Measurements from ENCODE around the gene APPL2. TPM values are rescaled to one million over a fixed set of nuclear protein-coding genes. Genes with fewer than 3 reads are reported as not detected.

The APPL2 gene
- polyA plus RNA-seq, 1 donor from 2014 or later: 47.0 TPM

DNA sequence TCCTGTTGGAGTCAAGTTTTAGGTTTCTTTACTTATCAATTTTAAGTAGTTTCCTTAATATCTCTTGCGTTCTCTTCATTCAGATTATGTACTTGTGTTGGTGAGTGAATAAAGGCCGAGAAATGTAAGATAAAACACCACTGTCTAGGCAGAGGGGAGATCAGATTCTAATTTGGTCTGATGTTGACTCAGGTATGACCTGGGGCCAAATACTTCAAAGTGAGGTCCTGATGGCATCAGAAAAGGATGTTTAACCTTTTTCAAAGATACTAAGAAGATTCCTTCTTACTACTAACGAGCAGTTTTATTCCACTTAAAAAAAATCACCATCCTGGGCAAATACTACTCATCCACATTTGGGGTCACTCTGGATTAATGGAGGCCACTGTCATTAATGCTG is 26.9 kb downstream of the APPL2 start:
- TF ChIP-seq, protein P1, sequence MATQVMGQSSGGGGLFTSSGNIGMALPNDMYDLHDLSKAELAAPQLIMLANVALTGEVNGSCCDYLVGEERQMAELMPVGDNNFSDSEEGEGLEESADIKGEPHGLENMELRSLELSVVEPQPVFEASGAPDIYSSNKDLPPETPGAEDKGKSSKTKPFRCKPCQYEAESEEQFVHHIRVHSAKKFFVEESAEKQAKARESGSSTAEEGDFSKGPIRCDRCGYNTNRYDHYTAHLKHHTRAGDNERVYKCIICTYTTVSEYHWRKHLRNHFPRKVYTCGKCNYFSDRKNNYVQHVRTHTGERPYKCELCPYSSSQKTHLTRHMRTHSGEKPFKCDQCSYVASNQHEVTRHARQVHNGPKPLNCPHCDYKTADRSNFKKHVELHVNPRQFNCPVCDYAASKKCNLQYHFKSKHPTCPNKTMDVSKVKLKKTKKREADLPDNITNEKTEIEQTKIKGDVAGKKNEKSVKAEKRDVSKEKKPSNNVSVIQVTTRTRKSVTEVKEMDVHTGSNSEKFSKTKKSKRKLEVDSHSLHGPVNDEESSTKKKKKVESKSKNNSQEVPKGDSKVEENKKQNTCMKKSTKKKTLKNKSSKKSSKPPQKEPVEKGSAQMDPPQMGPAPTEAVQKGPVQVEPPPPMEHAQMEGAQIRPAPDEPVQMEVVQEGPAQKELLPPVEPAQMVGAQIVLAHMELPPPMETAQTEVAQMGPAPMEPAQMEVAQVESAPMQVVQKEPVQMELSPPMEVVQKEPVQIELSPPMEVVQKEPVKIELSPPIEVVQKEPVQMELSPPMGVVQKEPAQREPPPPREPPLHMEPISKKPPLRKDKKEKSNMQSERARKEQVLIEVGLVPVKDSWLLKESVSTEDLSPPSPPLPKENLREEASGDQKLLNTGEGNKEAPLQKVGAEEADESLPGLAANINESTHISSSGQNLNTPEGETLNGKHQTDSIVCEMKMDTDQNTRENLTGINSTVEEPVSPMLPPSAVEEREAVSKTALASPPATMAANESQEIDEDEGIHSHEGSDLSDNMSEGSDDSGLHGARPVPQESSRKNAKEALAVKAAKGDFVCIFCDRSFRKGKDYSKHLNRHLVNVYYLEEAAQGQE (IDR thresholded peaks at IDR 0.05; ENCODE audit: borderline replicate concordance): no peak
- TF ChIP-seq, protein P2, sequence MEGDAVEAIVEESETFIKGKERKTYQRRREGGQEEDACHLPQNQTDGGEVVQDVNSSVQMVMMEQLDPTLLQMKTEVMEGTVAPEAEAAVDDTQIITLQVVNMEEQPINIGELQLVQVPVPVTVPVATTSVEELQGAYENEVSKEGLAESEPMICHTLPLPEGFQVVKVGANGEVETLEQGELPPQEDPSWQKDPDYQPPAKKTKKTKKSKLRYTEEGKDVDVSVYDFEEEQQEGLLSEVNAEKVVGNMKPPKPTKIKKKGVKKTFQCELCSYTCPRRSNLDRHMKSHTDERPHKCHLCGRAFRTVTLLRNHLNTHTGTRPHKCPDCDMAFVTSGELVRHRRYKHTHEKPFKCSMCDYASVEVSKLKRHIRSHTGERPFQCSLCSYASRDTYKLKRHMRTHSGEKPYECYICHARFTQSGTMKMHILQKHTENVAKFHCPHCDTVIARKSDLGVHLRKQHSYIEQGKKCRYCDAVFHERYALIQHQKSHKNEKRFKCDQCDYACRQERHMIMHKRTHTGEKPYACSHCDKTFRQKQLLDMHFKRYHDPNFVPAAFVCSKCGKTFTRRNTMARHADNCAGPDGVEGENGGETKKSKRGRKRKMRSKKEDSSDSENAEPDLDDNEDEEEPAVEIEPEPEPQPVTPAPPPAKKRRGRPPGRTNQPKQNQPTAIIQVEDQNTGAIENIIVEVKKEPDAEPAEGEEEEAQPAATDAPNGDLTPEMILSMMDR (IDR thresholded peaks at IDR 0.05; ENCODE audit: poor library complexity, severe bottlenecking): no peak
- TF ChIP-seq EZH2 (IDR thresholded peaks at IDR 0.05; ENCODE audit: borderline replicate concordance, insufficient read depth, low read length, poor library complexity, severe bottlenecking) (no peak), MXI1 (conservative IDR thresholded peaks at IDR 0.05; ENCODE audit: poor library complexity, severe bottlenecking) (no peak), RAD21 (conservative IDR thresholded peaks at IDR 0.05) (no peak), SMC3 (conservative IDR thresholded peaks at IDR 0.05; ENCODE audit: poor library complexity) (no peak), TAF1 (IDR thresholded peaks at IDR 0.05; ENCODE audit: low read depth) (no peak), EP300 (conservative IDR thresholded peaks at IDR 0.05; ENCODE audit: poor library complexity, severe bottlenecking) (no peak), POLR2AphosphoS5 (IDR thresholded peaks at IDR 0.05) (no peak)

DNA sequence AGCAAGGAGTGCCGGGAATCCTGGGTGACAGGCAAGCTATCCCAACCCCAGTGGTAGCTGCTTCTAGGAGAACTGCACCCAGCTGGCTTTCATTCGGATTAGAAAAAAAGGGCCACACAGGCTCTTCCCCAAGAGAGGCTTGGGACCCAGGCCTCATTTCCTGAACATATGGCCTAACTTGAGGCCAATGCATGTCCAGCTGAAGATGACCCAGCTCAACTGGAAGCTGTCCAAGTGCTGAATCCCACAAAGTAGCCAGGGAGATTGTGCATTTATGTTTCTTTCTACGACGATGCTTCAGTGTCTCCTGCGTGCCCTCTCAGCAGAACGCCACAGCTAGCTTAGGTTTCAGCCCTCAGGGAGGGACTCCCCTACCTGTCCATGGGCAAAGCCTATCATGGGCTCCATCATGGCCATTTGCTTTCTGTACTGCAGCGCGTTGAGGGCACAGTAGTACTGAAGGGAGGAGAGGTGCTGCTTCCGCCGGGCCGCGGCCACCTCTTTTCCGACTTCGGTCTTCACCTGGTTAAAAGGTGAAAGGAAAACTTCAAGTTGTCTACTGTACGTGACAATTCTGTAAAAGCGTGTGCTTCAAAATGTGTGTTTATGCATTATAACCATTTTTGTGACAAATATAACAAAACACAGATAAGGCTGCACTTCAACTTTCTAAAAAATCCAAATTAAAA is 29.1 kb downstream of the APPL2 start:
- H3K79me2 ChIP-seq (replicated peaks; ENCODE audit: insufficient read depth, low read length): no peaks in the 10 kb centered on the region
- TF ChIP-seq EP300 (conservative IDR thresholded peaks at IDR 0.05; ENCODE audit: poor library complexity, severe bottlenecking) (no peak), SMC3 (conservative IDR thresholded peaks at IDR 0.05; ENCODE audit: poor library complexity) (no peak), POLR2AphosphoS5 (IDR thresholded peaks at IDR 0.05) (no peak), RAD21 (conservative IDR thresholded peaks at IDR 0.05) (no peak), EZH2 (IDR thresholded peaks at IDR 0.05; ENCODE audit: borderline replicate concordance, insufficient read depth, low read length, poor library complexity, severe bottlenecking) (no peak), MXI1 (conservative IDR thresholded peaks at IDR 0.05; ENCODE audit: poor library complexity, severe bottlenecking) (no peak)
- no peaks in the 10 kb centered on the region for H4K20me1 ChIP-seq (ENCODE audit: insufficient read depth)
- no peak overlapping the region for H3K4me3 ChIP-seq (ENCODE audit: low read length)
- no peak overlapping the region for H2AFZ ChIP-seq (ENCODE audit: low read depth, low read length)
- H3K36me3 ChIP-seq (ENCODE audit: insufficient read depth, low read length): peaks cover 7% of the 10 kb centered on the region
- H3K27ac ChIP-seq (ENCODE audit: low read length): no peak overlapping the region
- no peaks in the 10 kb centered on the region for H3K9me3 ChIP-seq (ENCODE audit: low read length)
- no peaks in the 10 kb centered on the region for H3K27me3 ChIP-seq (ENCODE audit: insufficient read depth, low read depth, low read length)
- no peak overlapping the region for H3K9ac ChIP-seq (ENCODE audit: low read length)
- H3K4me2 ChIP-seq (ENCODE audit: low read length): no peak overlapping the region
- H3F3A ChIP-seq (ENCODE audit: insufficient read depth, low read length, poor library complexity, severe bottlenecking): no peaks in the 10 kb centered on the region
- H3K9me2 ChIP-seq (ENCODE audit: insufficient read depth, low read length): no peaks in the 10 kb centered on the region

More for the DNA sequence above, 26.9 kb downstream of the APPL2 start:
- no peak overlapping the region for H3K27ac ChIP-seq (ENCODE audit: low read length)
- peaks cover 7% of the 10 kb centered on the region for H3K36me3 ChIP-seq (ENCODE audit: insufficient read depth, low read length)
- H3K4me3 ChIP-seq (ENCODE audit: low read length): no peak overlapping the region
- no peaks in the 10 kb centered on the region for H3K9me2 ChIP-seq (ENCODE audit: insufficient read depth, low read length)
- no peak overlapping the region for H3K4me2 ChIP-seq (ENCODE audit: low read length)
- H3K9ac ChIP-seq (ENCODE audit: low read length): no peak overlapping the region
- no peaks in the 10 kb centered on the region for H3K27me3 ChIP-seq (ENCODE audit: insufficient read depth, low read depth, low read length)
- H3K79me2 ChIP-seq (replicated peaks; ENCODE audit: insufficient read depth, low read length): no peaks in the 10 kb centered on the region
- H2AFZ ChIP-seq (ENCODE audit: low read depth, low read length): no peak overlapping the region
- no peaks in the 10 kb centered on the region for H3F3A ChIP-seq (ENCODE audit: insufficient read depth, low read length, poor library complexity, severe bottlenecking)
- H3K9me3 ChIP-seq (ENCODE audit: low read length): no peaks in the 10 kb centered on the region
- H4K20me1 ChIP-seq (ENCODE audit: insufficient read depth): no peaks in the 10 kb centered on the region
